Ovary (tissue), 9 donors: ENCODE results near the gene PRDM4. TPM values are rescaled to one million over a fixed set of nuclear protein-coding genes. Genes with fewer than 3 reads are reported as not detected.
A peak's percentile ranks its signal among the peaks of the same experiment; 100 is the strongest.

Experiments
- DNase-seq, 5 donors: peaks; one replicate each; pipeline ENCODE4 v3.0.0-alpha.2; 2019 to 2020
- H3K27ac ChIP-seq, 2 donors: fragments of 200-600 bp; one replicate each; pipeline versions ENCODE4 v1.5.1 to v1.8.0; 2019 to 2022
- H3K27me3 ChIP-seq: fragments of 200-600 bp; one replicate; pipeline ENCODE4 v1.8.0; 2022
- H3K36me3 ChIP-seq: fragments of 200-600 bp; sonication (generic); one replicate; pipeline ENCODE4 v1.5.1; 2019
- H3K4me1 ChIP-seq: one replicate; pipeline ENCODE4 v1.8.1; 2013; ENCODE audit warnings: mild to moderate bottlenecking, moderate library complexity; ENCODE audit not compliant: insufficient read depth
- H3K4me3 ChIP-seq: fragments of 200-600 bp; sonication (generic); one replicate; pipeline ENCODE4 v1.5.1; 2017
- H3K9me3 ChIP-seq, 2 donors: fragments of 200-600 bp in 1 of 2; sonication (generic) in 1 of 2; one replicate each; pipeline versions ENCODE4 v1.5.1 to v1.8.1; 2013 to 2019; ENCODE audit warnings: mild to moderate bottlenecking in 1 of 2, moderate library complexity in 1 of 2
- EP300 ChIP-seq: sonication (generic); formaldehyde crosslinking; IDR thresholded peaks from one replicate; pipeline ENCODE4 v1.6.1; 2017; ENCODE audit warnings: antibody characterized with exemption
- POLR2A ChIP-seq: fragments of 450-650 bp; IDR thresholded peaks from one replicate; pipeline ENCODE4 v1.6.1; 2017; ENCODE audit warnings: antibody characterized with exemption, mild to moderate bottlenecking, moderate library complexity
- WGBS, 3 donors: extraction: QIAGEN DNeasy Blood & Tissue Kit in 1 of 3; methylation state at CpG; one replicate each; pipeline versions ENCODE4 v1.1.5 to v1.1.7; 2013 to 2017; 5-methylcytosine and 5-hydroxymethylcytosine counted together
- intact Hi-C, 4 donors: fragments of 100-400 bp; cut with DNase I; formaldehyde crosslinking; loops; one replicate each; pipeline versions ENCODE4 v1.11.0 to v1.15.1; 2022 to 2023
- polyA plus RNA-seq, 2 donors: library from polyadenylated mRNA; stranded (reverse); fragments of 200-250 nt in 1 of 2; fragments of 350-450 nt in 1 of 2; fragmentation: Illumina TruSeq in 1 of 2; extraction: RNeasy Lipid Tissue Mini Kit (QIAGEN cat#74804) in 1 of 2; gene quantifications; one replicate each; pipeline ENCODE4 v1.2.3, GENCODE V29; 2013 to 2014
- total RNA-seq, 7 donors: library from RNA; depleted of rRNA in 2 of 7; stranded (reverse); fragments of >200 nt in 2 of 7; fragmentation: NEBNext Ultra II Directional in 3 of 7; extraction: Animal tissue kit (Norgen Biotek cat#: 25700) in 3 of 7; gene quantifications; one replicate each; pipeline versions ENCODE4 v1.1.0 to v1.2.4, GENCODE V29; 2016 to 2023
- TF ChIP-seq, protein P1 (sequence below), 3 donors: fragments of 450-650 bp in 2 of 3; fragments of 200-600 bp in 1 of 3; IDR thresholded peaks; one replicate each; pipeline versions ENCODE4 v1.5.1 to v1.8.0; 2016 to 2022; ENCODE audit warnings: antibody characterized with exemption in 3 of 3, mild to moderate bottlenecking in 1 of 3
- donor health status: DM: no; HTN: no; CAD: no; lungs with moderate emphysema.
- donor health status: DM: no; HTN: no; CAD: no.
- donor health status: Bipolar disorder and iron deficiency.
- donor health status: DM: yes; HTN: yes; CAD: no.
- donor health status: DM: no; HTN: no; CAD: no.
- donor health status: DM: yes; HTN: yes; CAD: no.

PRDM4 gene
- total and polyA plus RNA-seq, 9 donors, result 14.4 to 30.3 (median 25.0) TPM

DNA sequence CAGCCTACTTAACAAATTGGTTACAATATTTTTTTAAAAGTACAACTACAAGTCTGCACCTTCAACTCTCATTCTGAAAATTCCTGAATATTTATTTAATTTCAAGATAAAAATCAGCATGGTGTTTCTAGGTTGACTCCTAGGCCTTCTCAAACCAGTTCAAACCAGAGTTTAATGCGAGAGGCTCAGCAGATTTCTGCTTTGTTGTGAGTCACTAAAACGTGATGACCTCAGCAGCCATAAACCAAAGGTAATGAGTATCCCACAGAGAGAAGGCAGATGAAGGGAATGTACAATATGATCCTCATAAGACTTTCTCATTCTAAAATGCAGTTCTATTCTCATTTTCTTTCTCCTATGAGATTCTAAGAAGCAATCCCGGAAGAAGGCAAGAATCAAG is 1.5 kb downstream of the PRDM4 start:
- Histone ChIP-seq H3K27ac (no peak overlapping the region), H3K9me3 (no peaks in the 10 kb centered on the region), H3K4me1 (peaks cover 5% of the 10 kb centered on the region), H3K36me3 (no peaks in the 10 kb centered on the region), H3K4me3 (peak overlapping the region; percentile 79), H3K27me3 (no peaks in the 10 kb centered on the region)
- TF ChIP-seq, protein P1, sequence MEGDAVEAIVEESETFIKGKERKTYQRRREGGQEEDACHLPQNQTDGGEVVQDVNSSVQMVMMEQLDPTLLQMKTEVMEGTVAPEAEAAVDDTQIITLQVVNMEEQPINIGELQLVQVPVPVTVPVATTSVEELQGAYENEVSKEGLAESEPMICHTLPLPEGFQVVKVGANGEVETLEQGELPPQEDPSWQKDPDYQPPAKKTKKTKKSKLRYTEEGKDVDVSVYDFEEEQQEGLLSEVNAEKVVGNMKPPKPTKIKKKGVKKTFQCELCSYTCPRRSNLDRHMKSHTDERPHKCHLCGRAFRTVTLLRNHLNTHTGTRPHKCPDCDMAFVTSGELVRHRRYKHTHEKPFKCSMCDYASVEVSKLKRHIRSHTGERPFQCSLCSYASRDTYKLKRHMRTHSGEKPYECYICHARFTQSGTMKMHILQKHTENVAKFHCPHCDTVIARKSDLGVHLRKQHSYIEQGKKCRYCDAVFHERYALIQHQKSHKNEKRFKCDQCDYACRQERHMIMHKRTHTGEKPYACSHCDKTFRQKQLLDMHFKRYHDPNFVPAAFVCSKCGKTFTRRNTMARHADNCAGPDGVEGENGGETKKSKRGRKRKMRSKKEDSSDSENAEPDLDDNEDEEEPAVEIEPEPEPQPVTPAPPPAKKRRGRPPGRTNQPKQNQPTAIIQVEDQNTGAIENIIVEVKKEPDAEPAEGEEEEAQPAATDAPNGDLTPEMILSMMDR (IDR thresholded peaks at IDR 0.05), result no peak
- no peak for TF ChIP-seq EP300
- no peak for TF ChIP-seq POLR2A
- 35 to 41% (median 38%) methylated on average over 3 of the region's 3 CpGs for WGBS, 3 donors
- intact Hi-C loops, result loop anchor here in 1 of 4 donors (10.0 kb wide), 1 partner anchor 65 kb away; no protein-coding TSS in a partner anchor
- no peak for DNase-seq

DNA sequence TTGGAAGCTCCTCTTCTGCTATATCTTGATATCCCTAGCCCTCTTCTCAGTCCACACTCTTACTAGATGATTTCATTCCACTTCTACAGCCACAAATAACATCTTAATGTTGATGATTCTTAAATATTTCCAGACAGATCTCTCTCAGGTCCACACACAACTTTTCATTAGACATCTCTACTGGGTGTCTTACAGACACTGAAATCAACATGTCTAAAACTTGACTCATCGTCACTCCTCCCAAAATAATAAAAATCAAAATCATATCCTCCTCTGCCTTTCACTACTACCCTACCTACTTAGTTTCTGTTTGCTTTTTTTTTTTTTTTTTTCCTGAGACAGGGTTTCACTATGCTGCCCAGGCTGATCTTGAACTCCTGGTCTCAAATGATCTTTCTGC is 11.9 kb downstream of the PRDM4 start:
- TF ChIP-seq, protein P1 (IDR thresholded peaks at IDR 0.05), result no peak
- TF ChIP-seq POLR2A, result no peak
- TF ChIP-seq EP300, result no peak
- H3K4me3 ChIP-seq, result no peak overlapping the region
- intact Hi-C loops, result no loop called here
- no peaks in the 10 kb centered on the region for H3K9me3 ChIP-seq
- no peaks in the 10 kb centered on the region for H3K27me3 ChIP-seq
- H3K4me1 ChIP-seq, result peaks cover 7% of the 10 kb centered on the region
- WGBS, 3 donors, result 90 to 93% (median 91%) methylated on average over 1 of the region's 1 CpG
- H3K36me3 ChIP-seq, result no peaks in the 10 kb centered on the region
- DNase-seq, result no peak
- H3K27ac ChIP-seq, result no peak overlapping the region

DNA sequence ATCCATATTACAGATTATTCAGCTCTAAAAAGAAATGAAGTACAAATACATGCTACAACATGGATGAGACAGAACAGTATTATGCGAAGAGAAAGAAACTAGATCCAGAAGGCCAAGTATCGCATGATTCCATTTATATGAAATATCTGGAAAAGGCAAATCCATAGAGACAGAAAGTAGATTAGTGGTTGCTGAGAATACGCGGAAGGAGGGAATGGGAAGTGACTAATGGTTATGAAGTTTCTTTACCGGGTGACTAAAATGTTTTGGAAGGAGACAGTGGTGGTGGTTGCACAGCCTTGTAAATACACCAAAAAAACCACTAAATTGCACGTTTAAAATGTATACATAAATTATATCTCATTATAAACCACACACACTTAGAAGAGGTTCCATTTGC is 12.5 kb downstream of the PRDM4 start:
- Histone ChIP-seq H3K9me3 (no peaks in the 10 kb centered on the region), H3K36me3 (no peaks in the 10 kb centered on the region)
- no peak for TF ChIP-seq POLR2A
- no peak for TF ChIP-seq EP300
- TF ChIP-seq, protein P1 (IDR thresholded peaks at IDR 0.05), result no peak

DNA sequence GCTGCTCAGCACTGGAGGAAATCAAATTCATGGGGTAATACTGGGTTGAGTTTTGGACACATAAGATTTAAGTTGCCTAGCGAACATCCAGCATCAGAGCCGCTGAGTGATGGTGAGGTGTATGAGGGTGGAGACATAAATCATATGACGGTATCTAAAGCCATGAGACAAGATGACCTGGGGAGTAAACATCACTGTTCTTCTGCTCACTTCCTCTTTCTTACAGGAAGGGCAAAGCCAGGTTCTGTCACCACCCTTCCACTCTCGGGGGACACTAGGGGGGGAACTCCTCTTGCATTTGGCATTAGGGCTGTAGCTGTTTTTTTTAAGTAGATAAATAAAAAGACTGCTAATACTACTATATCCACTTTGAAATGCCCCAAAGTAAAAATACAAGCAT is 24.0 kb downstream of the PRDM4 start:
- no peaks in the 10 kb centered on the region for H3K36me3 ChIP-seq
- H3K9me3 ChIP-seq, result no peaks in the 10 kb centered on the region
- intact Hi-C loops, result no loop called here

More for the DNA sequence above, 12.5 kb downstream of the PRDM4 start:
- no peak for DNase-seq
- 74 to 75% (median 75%) methylated on average over 6 of the region's 6 CpGs for WGBS, 3 donors
- Histone ChIP-seq H3K4me1 (peaks cover 7% of the 10 kb centered on the region), H3K4me3 (no peak overlapping the region), H3K27ac (no peak overlapping the region), H3K27me3 (no peaks in the 10 kb centered on the region)
- intact Hi-C loops, result no loop called here

More for the DNA sequence above, 24.0 kb downstream of the PRDM4 start:
- Histone ChIP-seq H3K4me1 (no peaks in the 10 kb centered on the region), H3K27ac (no peak overlapping the region), H3K27me3 (no peaks in the 10 kb centered on the region), H3K4me3 (no peak overlapping the region)
- TF ChIP-seq POLR2A (no peak), EP300 (no peak)
- TF ChIP-seq, protein P1 (IDR thresholded peaks at IDR 0.05), result no peak
- no peak for DNase-seq
- WGBS, 3 donors, result 91 to 96% (median 93%) methylated on average over 4 of the region's 4 CpGs
